Measurements from ENCODE around the gene PIGQ.

Gene PIGQ

DNA sequence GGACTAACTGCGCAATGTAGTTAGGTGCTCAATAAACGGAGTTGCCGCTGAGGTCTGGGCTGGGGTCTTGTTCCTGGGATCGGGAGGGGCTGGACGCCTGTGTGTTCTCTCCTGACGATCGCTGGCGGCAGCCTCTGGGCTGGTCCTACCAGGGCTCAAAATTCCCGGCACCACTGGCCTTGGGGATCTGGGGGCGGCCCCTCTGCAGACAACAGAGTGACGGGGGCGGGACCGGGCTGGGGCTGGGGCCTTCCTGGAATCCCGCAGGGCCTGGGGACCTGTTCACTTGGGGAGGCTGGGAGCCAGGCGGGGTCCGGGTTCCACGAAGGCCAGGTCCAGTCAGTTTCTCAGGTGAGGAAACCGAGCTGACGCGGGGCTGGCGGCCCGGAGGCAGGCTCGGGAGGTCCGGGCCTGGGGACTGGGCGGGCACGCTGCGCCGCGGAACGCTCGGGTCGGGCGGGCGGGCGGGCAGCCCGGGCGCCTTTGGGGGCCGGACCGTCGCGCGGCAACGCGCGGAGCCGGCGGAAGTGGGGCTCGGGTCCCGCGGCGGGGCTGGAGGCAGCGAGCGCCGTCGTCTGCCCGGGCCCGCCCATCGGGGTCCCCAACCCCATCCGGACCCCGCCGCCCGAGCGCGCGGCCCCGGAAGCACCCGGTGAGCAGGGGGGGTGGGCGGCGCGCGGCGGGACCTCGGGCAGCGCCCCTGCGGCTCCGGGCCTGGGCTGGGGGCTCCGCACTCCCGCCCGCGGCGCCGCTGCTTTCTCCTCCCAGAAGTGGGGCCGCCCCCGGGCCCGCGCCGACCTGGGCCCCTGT is at the start of gene PIGQ:
Gene PIGQ, plus strand, starts transcription at position 524 of the 810 bp plus-strand sequence. CDS start 4,107 bp downstream, outside the sequence.
- peak within 1 kb of the TSS; percentile 95 for H3K27ac ChIP-seq
- H3K4me2 ChIP-seq (ENCODE audit: low read length), result peak within 1 kb of the TSS; percentile 86
- peaks cover 42% of the 10 kb centered on the region for H3K4me1 ChIP-seq

GRCh38 chr16:520847-521246 is 48.9 kb upstream of the PIGQ start:
- no peaks in the 10 kb centered on the region for H3K36me3 ChIP-seq (ENCODE audit: control insufficient read depth, insufficient read depth, low read length)
- no peak overlapping the region for H3K27ac ChIP-seq
- no peak overlapping the region for H3K4me3 ChIP-seq (ENCODE audit: low read depth, low read length)
- no peak overlapping the region for H3K9ac ChIP-seq
- no peak overlapping the region for H2AFZ ChIP-seq
- no peaks in the 10 kb centered on the region for H3K27me3 ChIP-seq (ENCODE audit: control insufficient read depth, insufficient read depth, low read length)
- H3K4me2 ChIP-seq (ENCODE audit: low read length), result no peak overlapping the region
- H3K9me3 ChIP-seq (ENCODE audit: control insufficient read depth, low read length), result no peaks in the 10 kb centered on the region
- H3K4me1 ChIP-seq, result peaks cover 15% of the 10 kb centered on the region
- TF ChIP-seq, protein P1, sequence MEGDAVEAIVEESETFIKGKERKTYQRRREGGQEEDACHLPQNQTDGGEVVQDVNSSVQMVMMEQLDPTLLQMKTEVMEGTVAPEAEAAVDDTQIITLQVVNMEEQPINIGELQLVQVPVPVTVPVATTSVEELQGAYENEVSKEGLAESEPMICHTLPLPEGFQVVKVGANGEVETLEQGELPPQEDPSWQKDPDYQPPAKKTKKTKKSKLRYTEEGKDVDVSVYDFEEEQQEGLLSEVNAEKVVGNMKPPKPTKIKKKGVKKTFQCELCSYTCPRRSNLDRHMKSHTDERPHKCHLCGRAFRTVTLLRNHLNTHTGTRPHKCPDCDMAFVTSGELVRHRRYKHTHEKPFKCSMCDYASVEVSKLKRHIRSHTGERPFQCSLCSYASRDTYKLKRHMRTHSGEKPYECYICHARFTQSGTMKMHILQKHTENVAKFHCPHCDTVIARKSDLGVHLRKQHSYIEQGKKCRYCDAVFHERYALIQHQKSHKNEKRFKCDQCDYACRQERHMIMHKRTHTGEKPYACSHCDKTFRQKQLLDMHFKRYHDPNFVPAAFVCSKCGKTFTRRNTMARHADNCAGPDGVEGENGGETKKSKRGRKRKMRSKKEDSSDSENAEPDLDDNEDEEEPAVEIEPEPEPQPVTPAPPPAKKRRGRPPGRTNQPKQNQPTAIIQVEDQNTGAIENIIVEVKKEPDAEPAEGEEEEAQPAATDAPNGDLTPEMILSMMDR (IDR thresholded peaks at IDR 0.05), result no peak
- no peaks in the 10 kb centered on the region for H3K79me2 ChIP-seq

More for the DNA sequence above, at the start of gene PIGQ:
- Histone ChIP-seq H2AFZ (peak within 1 kb of the TSS; percentile 91), H3K9me3 (ENCODE audit: control insufficient read depth, low read length) (no peaks in the 10 kb centered on the region), H3K9ac (no peak within 1 kb of the TSS), H3K36me3 (ENCODE audit: control insufficient read depth, insufficient read depth, low read length) (no peaks in the 10 kb centered on the region), H3K27me3 (ENCODE audit: control insufficient read depth, insufficient read depth, low read length) (no peaks in the 10 kb centered on the region), H3K4me3 (ENCODE audit: low read depth, low read length) (peak within 1 kb of the TSS; percentile 81), H3K79me2 (peaks cover 3% of the 10 kb centered on the region)
- TF ChIP-seq, protein P1 (IDR thresholded peaks at IDR 0.05), result no peak

DNA sequence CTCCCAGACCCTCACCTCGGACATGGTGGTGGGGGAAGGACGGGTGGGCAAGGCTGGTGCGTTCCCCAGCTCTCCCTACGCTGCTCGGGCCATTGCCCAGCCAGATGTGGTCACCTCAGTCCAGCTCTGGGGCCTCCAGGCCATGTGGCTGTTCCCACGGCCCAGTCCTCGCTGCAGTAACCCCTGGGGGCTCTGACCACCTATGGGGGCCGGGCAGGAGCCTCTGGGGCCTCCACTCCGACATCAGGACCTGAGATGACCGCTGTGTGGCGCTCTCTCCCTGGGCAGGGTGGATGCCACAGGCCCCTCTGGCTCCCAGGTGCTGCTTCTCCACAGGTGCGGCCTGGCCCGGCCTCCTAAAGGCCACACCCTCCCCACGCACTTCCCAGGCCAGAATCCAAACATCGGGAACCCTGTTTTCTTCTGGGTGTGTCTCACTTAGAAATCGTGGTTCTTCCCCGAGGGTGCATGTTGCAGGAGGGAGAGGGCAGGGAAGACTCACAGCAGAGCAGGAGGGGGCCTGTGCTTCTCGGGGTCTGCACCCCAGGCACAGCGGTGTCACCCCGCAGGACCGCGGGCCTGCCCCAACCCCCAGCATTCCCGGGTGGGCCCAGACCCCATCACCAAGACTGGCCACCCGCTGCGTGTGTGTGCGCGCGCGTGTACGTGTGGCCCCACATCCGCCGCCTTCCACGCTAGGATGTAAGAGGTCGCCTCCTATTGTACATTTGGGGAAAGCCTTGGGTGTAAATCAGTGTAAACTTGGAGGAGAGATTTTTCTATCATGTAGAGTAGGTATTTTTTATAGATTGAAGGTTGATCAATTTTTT is 48.2 kb upstream of the PIGQ start:
- Histone ChIP-seq H3K4me1 (peaks cover 20% of the 10 kb centered on the region), H3K27me3 (ENCODE audit: control insufficient read depth, insufficient read depth, low read length) (no peaks in the 10 kb centered on the region), H3K4me2 (ENCODE audit: low read length) (no peak overlapping the region), H3K36me3 (ENCODE audit: control insufficient read depth, insufficient read depth, low read length) (no peaks in the 10 kb centered on the region), H3K4me3 (ENCODE audit: low read depth, low read length) (no peak overlapping the region), H3K79me2 (no peaks in the 10 kb centered on the region), H2AFZ (no peak overlapping the region), H3K9ac (no peak overlapping the region), H3K9me3 (ENCODE audit: control insufficient read depth, low read length) (no peaks in the 10 kb centered on the region), H3K27ac (no peak overlapping the region)
- TF ChIP-seq, protein P1 (IDR thresholded peaks at IDR 0.05), result no peak

DNA sequence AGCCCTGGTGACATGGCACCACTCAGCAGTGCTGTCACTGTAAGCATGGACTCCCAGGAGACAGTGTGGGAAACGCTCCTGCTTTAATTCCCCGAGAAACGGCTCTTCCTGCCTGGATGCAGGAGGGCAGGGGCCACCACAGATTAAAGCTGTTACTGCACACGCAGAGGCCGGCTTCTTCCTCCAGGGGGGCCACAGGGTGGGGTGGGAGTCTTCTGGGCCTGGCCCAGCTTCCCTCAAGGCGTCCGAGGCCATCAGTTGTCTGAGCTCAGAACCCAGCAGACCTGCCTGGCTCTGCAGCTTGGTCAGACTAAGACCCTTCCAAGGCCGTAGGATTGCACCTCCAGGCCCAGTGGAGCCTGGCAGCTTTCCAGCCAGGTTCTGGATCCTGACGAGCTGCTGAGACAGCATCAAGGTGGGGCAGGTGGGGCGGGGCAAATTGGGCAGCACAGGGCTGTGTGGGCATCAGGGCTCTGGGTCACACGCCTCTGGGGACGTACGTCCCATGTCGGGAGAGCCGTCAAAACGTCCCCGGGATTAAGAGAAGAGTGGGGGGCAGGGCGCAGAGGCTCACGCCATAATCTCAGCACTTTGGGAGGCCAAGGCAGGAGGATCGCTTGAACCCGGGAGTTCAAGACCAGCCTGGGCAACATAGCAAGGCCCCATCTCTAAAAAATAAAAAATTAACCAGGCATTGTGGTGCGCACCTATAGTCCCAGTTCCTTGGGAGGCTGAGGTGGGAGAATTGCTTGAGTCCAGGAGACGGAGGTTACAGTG is 47.3 kb upstream of the PIGQ start:
- Histone ChIP-seq H3K27ac (peak overlapping the region; percentile 64), H3K4me2 (ENCODE audit: low read length) (no peak overlapping the region), H3K4me1 (peaks cover 20% of the 10 kb centered on the region), H3K4me3 (ENCODE audit: low read depth, low read length) (no peak overlapping the region), H3K9me3 (ENCODE audit: control insufficient read depth, low read length) (no peaks in the 10 kb centered on the region), H2AFZ (peak overlapping the region; percentile 2), H3K27me3 (ENCODE audit: control insufficient read depth, insufficient read depth, low read length) (no peaks in the 10 kb centered on the region), H3K79me2 (no peaks in the 10 kb centered on the region), H3K9ac (no peak overlapping the region), H3K36me3 (ENCODE audit: control insufficient read depth, insufficient read depth, low read length) (no peaks in the 10 kb centered on the region)
- TF ChIP-seq, protein P1 (IDR thresholded peaks at IDR 0.05), result no peak

Data from parathyroid adenoma (tissue), 2 donors.